ENCODE measurements around the gene SH3BP5. TPM values are rescaled to one million over a fixed set of nuclear protein-coding genes. Genes with fewer than 3 reads are reported as not detected.

Gene SH3BP5
- polyA plus RNA-seq, 2 donors = 8.6 to 13.6 TPM

GRCh38 chr3:15221574-15222217 is 110.7 kb downstream of the SH3BP5 start:
- Histone ChIP-seq H3K9me3 (ENCODE audit: control insufficient read depth in 2 of 2, insufficient read depth in 1 of 2, low read depth in 1 of 2, low read length in 1 of 2) (no peaks in the 10 kb centered on the region), H3K36me3 (ENCODE audit: control insufficient read depth in 2 of 2, insufficient read depth in 2 of 2, low read length in 1 of 2) (peaks cover 0 to 15% of the 10 kb centered on the region in 2 donors), H3K4me3 (ENCODE audit: low read depth in 1 of 2, low read length in 2 of 2) (no peak overlapping the region), H3K27ac (ENCODE audit: low read depth in 2 of 2, low read length in 1 of 2) (no peak overlapping the region), H3K27me3 (ENCODE audit: control insufficient read depth in 1 of 2, insufficient read depth in 2 of 2, low read length in 2 of 2) (no peaks in the 10 kb centered on the region), H3K4me1 (ENCODE audit: control insufficient read depth in 2 of 2, insufficient read depth in 2 of 2, low read length in 1 of 2) (no peaks in the 10 kb centered on the region)
- WGBS, 2 donors = 86 to 89% methylated on average over 11 of the region's 11 CpGs

- Histone ChIP-seq H3K4me1 (ENCODE audit: control insufficient read depth in 2 of 2, insufficient read depth in 2 of 2, low read length in 1 of 2) (no peaks in the 10 kb centered on the region), H3K4me3 (ENCODE audit: low read depth in 1 of 2, low read length in 2 of 2) (no peak overlapping the region), H3K36me3 (ENCODE audit: control insufficient read depth in 2 of 2, insufficient read depth in 2 of 2, low read length in 1 of 2) (peaks cover 0 to 15% of the 10 kb centered on the region in 2 donors), H3K9me3 (ENCODE audit: control insufficient read depth in 2 of 2, insufficient read depth in 1 of 2, low read depth in 1 of 2, low read length in 1 of 2) (no peaks in the 10 kb centered on the region), H3K27me3 (ENCODE audit: control insufficient read depth in 1 of 2, insufficient read depth in 2 of 2, low read length in 2 of 2) (no peaks in the 10 kb centered on the region), H3K27ac (ENCODE audit: low read depth in 2 of 2, low read length in 1 of 2) (no peak overlapping the region)
- 96 to 97% methylated on average over 2 of the region's 2 CpGs for WGBS, 2 donors
These were observed 111.7 kb downstream of the SH3BP5 start for GRCh38 chr3:15220661-15221060.

GRCh38 chr3:15220056-15220455 is 112.3 kb downstream of the SH3BP5 start:
- WGBS, 2 donors = 63 to 77% methylated on average over 8 of the region's 8 CpGs
- Histone ChIP-seq H3K4me3 (ENCODE audit: low read depth in 1 of 2, low read length in 2 of 2) (no peak overlapping the region), H3K27me3 (ENCODE audit: control insufficient read depth in 1 of 2, insufficient read depth in 2 of 2, low read length in 2 of 2) (no peaks in the 10 kb centered on the region), H3K4me1 (ENCODE audit: control insufficient read depth in 2 of 2, insufficient read depth in 2 of 2, low read length in 1 of 2) (no peaks in the 10 kb centered on the region), H3K36me3 (ENCODE audit: control insufficient read depth in 2 of 2, insufficient read depth in 2 of 2, low read length in 1 of 2) (peaks cover 0 to 15% of the 10 kb centered on the region in 2 donors), H3K27ac (ENCODE audit: low read depth in 2 of 2, low read length in 1 of 2) (no peak overlapping the region), H3K9me3 (ENCODE audit: control insufficient read depth in 2 of 2, insufficient read depth in 1 of 2, low read depth in 1 of 2, low read length in 1 of 2) (no peaks in the 10 kb centered on the region)

GRCh38 chr3:15218689-15219088 is 113.7 kb downstream of the SH3BP5 start:
- H3K27ac ChIP-seq (ENCODE audit: low read depth in 2 of 2, low read length in 1 of 2) = no peak overlapping the region
- no peaks in the 10 kb centered on the region for H3K4me1 ChIP-seq (ENCODE audit: control insufficient read depth in 2 of 2, insufficient read depth in 2 of 2, low read length in 1 of 2)
- H3K36me3 ChIP-seq (ENCODE audit: control insufficient read depth in 2 of 2, insufficient read depth in 2 of 2, low read length in 1 of 2) = peaks cover 0 to 15% of the 10 kb centered on the region in 2 donors
- no peaks in the 10 kb centered on the region for H3K27me3 ChIP-seq (ENCODE audit: control insufficient read depth in 1 of 2, insufficient read depth in 2 of 2, low read length in 2 of 2)
- no peak overlapping the region for H3K4me3 ChIP-seq (ENCODE audit: low read depth in 1 of 2, low read length in 2 of 2)
- no peaks in the 10 kb centered on the region for H3K9me3 ChIP-seq (ENCODE audit: control insufficient read depth in 2 of 2, insufficient read depth in 1 of 2, low read depth in 1 of 2, low read length in 1 of 2)

- Histone ChIP-seq H3K9me3 (ENCODE audit: control insufficient read depth in 2 of 2, insufficient read depth in 1 of 2, low read depth in 1 of 2, low read length in 1 of 2) (no peaks in the 10 kb centered on the region), H3K36me3 (ENCODE audit: control insufficient read depth in 2 of 2, insufficient read depth in 2 of 2, low read length in 1 of 2) (peaks cover 0 to 15% of the 10 kb centered on the region in 2 donors), H3K4me1 (ENCODE audit: control insufficient read depth in 2 of 2, insufficient read depth in 2 of 2, low read length in 1 of 2) (no peaks in the 10 kb centered on the region), H3K27me3 (ENCODE audit: control insufficient read depth in 1 of 2, insufficient read depth in 2 of 2, low read length in 2 of 2) (no peaks in the 10 kb centered on the region), H3K4me3 (ENCODE audit: low read depth in 1 of 2, low read length in 2 of 2) (no peak overlapping the region), H3K27ac (ENCODE audit: low read depth in 2 of 2, low read length in 1 of 2) (peak overlapping the region in 1 of 2 donors; percentile 4)
- whole genome bisulfite sequencing, 2 donors = 71 to 84% methylated on average over 2 of the region's 2 CpGs
These were observed 114.5 kb downstream of the SH3BP5 start for GRCh38 chr3:15217841-15218267.

- Histone ChIP-seq H3K9me3 (ENCODE audit: control insufficient read depth in 2 of 2, insufficient read depth in 1 of 2, low read depth in 1 of 2, low read length in 1 of 2) (no peaks in the 10 kb centered on the region), H3K27me3 (ENCODE audit: control insufficient read depth in 1 of 2, insufficient read depth in 2 of 2, low read length in 2 of 2) (no peaks in the 10 kb centered on the region), H3K4me3 (ENCODE audit: low read depth in 1 of 2, low read length in 2 of 2) (no peak overlapping the region), H3K27ac (ENCODE audit: low read depth in 2 of 2, low read length in 1 of 2) (no peak overlapping the region), H3K4me1 (ENCODE audit: control insufficient read depth in 2 of 2, insufficient read depth in 2 of 2, low read length in 1 of 2) (no peaks in the 10 kb centered on the region), H3K36me3 (ENCODE audit: control insufficient read depth in 2 of 2, insufficient read depth in 2 of 2, low read length in 1 of 2) (peaks cover 0 to 12% of the 10 kb centered on the region in 2 donors)
- 94% methylated on average over 4 of the region's 4 CpGs for WGBS, 2 donors
These were observed 115.2 kb downstream of the SH3BP5 start for GRCh38 chr3:15217011-15217671.

GRCh38 chr3:15216501-15216900 is 115.9 kb downstream of the SH3BP5 start:
- no peaks in the 10 kb centered on the region for H3K9me3 ChIP-seq (ENCODE audit: control insufficient read depth in 2 of 2, insufficient read depth in 1 of 2, low read depth in 1 of 2, low read length in 1 of 2)
- no peak overlapping the region for H3K4me3 ChIP-seq (ENCODE audit: low read depth in 1 of 2, low read length in 2 of 2)
- no peaks in the 10 kb centered on the region for H3K4me1 ChIP-seq (ENCODE audit: control insufficient read depth in 2 of 2, insufficient read depth in 2 of 2, low read length in 1 of 2)
- peaks cover 0 to 7% of the 10 kb centered on the region in 2 donors for H3K36me3 ChIP-seq (ENCODE audit: control insufficient read depth in 2 of 2, insufficient read depth in 2 of 2, low read length in 1 of 2)
- WGBS, 2 donors = 96 to 98% methylated on average over 1 of the region's 1 CpG
- no peaks in the 10 kb centered on the region for H3K27me3 ChIP-seq (ENCODE audit: control insufficient read depth in 1 of 2, insufficient read depth in 2 of 2, low read length in 2 of 2)
- no peak overlapping the region for H3K27ac ChIP-seq (ENCODE audit: low read depth in 2 of 2, low read length in 1 of 2)

GRCh38 chr3:15215996-15216395 is 116.4 kb downstream of the SH3BP5 start:
- H3K27ac ChIP-seq (ENCODE audit: low read depth in 2 of 2, low read length in 1 of 2) = no peak overlapping the region
- H3K36me3 ChIP-seq (ENCODE audit: control insufficient read depth in 2 of 2, insufficient read depth in 2 of 2, low read length in 1 of 2) = peaks cover 0 to 6% of the 10 kb centered on the region in 2 donors
- no peaks in the 10 kb centered on the region for H3K9me3 ChIP-seq (ENCODE audit: control insufficient read depth in 2 of 2, insufficient read depth in 1 of 2, low read depth in 1 of 2, low read length in 1 of 2)
- 82 to 84% methylated on average over 2 of the region's 2 CpGs for WGBS, 2 donors
- H3K4me1 ChIP-seq (ENCODE audit: control insufficient read depth in 2 of 2, insufficient read depth in 2 of 2, low read length in 1 of 2) = no peaks in the 10 kb centered on the region
- H3K27me3 ChIP-seq (ENCODE audit: control insufficient read depth in 1 of 2, insufficient read depth in 2 of 2, low read length in 2 of 2) = no peaks in the 10 kb centered on the region
- H3K4me3 ChIP-seq (ENCODE audit: low read depth in 1 of 2, low read length in 2 of 2) = no peak overlapping the region

- Histone ChIP-seq H3K4me3 (ENCODE audit: low read depth in 1 of 2, low read length in 2 of 2) (no peak overlapping the region), H3K4me1 (ENCODE audit: control insufficient read depth in 2 of 2, insufficient read depth in 2 of 2, low read length in 1 of 2) (no peaks in the 10 kb centered on the region), H3K36me3 (ENCODE audit: control insufficient read depth in 2 of 2, insufficient read depth in 2 of 2, low read length in 1 of 2) (peaks cover 0 to 5% of the 10 kb centered on the region in 2 donors), H3K27me3 (ENCODE audit: control insufficient read depth in 1 of 2, insufficient read depth in 2 of 2, low read length in 2 of 2) (no peaks in the 10 kb centered on the region), H3K9me3 (ENCODE audit: control insufficient read depth in 2 of 2, insufficient read depth in 1 of 2, low read depth in 1 of 2, low read length in 1 of 2) (no peaks in the 10 kb centered on the region), H3K27ac (ENCODE audit: low read depth in 2 of 2, low read length in 1 of 2) (no peak overlapping the region)
- 93 to 100% methylated on average over 1 of the region's 1 CpG for WGBS, 2 donors
These were observed 117.6 kb downstream of the SH3BP5 start for GRCh38 chr3:15214758-15215157.

GRCh38 chr3:15211937-15212336 is 120.4 kb downstream of the SH3BP5 start:
- H3K4me1 ChIP-seq (ENCODE audit: control insufficient read depth in 2 of 2, insufficient read depth in 2 of 2, low read length in 1 of 2) = no peaks in the 10 kb centered on the region
- no peak overlapping the region for H3K27ac ChIP-seq (ENCODE audit: low read depth in 2 of 2, low read length in 1 of 2)
- no peak overlapping the region for H3K4me3 ChIP-seq (ENCODE audit: low read depth in 1 of 2, low read length in 2 of 2)
- H3K9me3 ChIP-seq (ENCODE audit: control insufficient read depth in 2 of 2, insufficient read depth in 1 of 2, low read depth in 1 of 2, low read length in 1 of 2) = no peaks in the 10 kb centered on the region
- no peaks in the 10 kb centered on the region for H3K27me3 ChIP-seq (ENCODE audit: control insufficient read depth in 1 of 2, insufficient read depth in 2 of 2, low read length in 2 of 2)
- H3K36me3 ChIP-seq (ENCODE audit: control insufficient read depth in 2 of 2, insufficient read depth in 2 of 2, low read length in 1 of 2) = no peaks in the 10 kb centered on the region

Data from esophagus (tissue), 2 donors.